GM19324 (cell line): ENCODE measurements around the gene WDR7.
A peak's percentile ranks its signal among the peaks of the same experiment; 100 is the strongest.

Source experiments
- ATAC-seq: cut with Tn5 transposase; IDR thresholded peaks from one replicate; pipeline ENCODE4 v1.9.1; 2021; ENCODE audit warnings: mild to moderate bottlenecking, moderate library complexity; ENCODE audit not compliant: unreplicated experiment, low FRiP score

The WDR7 gene

GRCh38 chr18:56789889-56790180, 138.7 kb downstream of the WDR7 start:
- no peak for ATAC-seq

GRCh38 chr18:56795381-56795780, 144.2 kb downstream of the WDR7 start:
- no peak for ATAC-seq

- ATAC-seq = no peak
Measured at GRCh38 chr18:56799756-56800155, 148.6 kb downstream of the WDR7 start.

DNA sequence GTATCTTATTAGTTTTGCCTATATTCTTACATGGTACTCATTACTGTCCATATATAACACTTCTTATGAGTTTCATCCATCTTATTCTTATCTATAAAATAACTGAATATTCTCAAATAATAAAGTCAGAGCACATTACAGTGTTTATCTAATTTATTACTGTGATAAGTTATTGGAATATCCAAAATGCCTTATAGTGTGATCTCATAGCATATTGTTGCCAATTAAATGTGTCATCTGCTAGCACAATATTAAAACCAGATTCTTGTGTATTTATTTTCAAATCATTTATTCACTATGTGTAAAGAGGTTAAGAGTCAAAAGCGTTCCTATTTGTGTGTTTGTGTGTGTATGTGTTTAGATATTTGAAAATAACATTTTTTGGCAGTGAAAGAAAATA, 151.9 kb downstream of the WDR7 start:
- no peak for ATAC-seq

- ATAC-seq = no peak
Measured at GRCh38 chr18:56804395-56804794, 153.2 kb downstream of the WDR7 start.

- no peak for ATAC-seq
Measured at GRCh38 chr18:56807901-56808300, 156.7 kb downstream of the WDR7 start.

GRCh38 chr18:56812674-56813073, 161.5 kb downstream of the WDR7 start:
- no peak for ATAC-seq

GRCh38 chr18:56815926-56816325, 164.8 kb downstream of the WDR7 start:
- no peak for ATAC-seq

- no peak for ATAC-seq
Measured at GRCh38 chr18:56823986-56824565, 172.9 kb downstream of the WDR7 start.

DNA sequence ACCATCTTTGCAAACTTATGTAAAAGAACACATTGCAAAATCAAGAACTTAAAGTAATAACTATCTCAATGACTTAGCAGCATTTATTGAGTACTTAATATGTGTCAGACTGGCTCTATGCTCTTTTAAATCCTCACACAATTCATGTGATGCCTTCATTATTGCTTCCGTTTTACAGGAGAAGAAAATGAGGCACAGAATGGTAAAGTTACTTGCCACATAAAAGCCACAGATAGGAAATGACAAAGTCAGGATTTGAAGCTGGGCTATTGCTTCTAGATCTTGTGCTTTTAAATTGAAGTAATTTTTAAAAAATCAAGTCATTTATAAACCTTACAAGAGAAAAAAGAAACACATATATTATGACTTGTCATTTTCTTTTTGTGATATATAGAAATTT, 174.2 kb downstream of the WDR7 start:
- no peak for ATAC-seq

- no peak for ATAC-seq
Measured at GRCh38 chr18:56825878-56826277, 174.7 kb downstream of the WDR7 start.

DNA sequence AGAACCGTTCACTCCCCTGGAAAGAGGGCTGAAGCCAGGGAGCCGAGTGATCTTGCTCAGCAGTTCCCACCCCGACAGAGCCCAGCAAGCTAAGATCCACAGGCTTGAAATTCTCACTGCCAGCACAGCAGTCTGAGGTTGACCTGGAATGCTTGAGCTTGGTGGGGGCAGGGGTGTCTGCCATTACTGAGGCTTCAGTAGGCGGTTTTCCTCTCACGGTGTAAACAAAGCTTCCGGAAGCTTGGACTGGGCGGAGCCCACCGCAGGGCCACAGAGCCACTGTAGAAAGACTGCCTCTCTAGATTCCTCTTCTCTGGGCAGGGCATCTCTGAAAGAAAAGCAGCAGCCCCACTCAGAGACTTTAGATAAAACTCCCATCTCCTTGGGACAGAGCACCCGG, 180.8 kb downstream of the WDR7 start:
- ATAC-seq = no peak

DNA sequence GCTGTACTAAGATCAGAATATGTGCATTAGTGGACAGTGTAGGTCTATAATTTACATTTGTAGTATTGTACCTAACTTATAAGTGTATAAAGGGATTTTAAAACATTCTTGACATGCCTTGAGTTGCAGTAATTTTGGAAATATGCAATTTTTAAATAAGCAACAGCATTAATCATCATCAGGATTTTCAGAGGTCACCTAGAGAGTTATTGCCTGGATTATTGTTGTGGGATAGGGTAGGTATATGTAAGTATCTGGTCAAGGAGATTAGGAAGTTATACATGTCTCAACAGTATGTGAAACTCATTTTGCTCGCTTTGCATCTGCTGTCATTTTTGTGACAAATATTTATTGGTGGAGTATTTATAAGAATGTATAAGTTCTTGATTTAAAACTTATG, 184.2 kb downstream of the WDR7 start:
- ATAC-seq = no peak

GRCh38 chr18:56836173-56836572, 185.0 kb downstream of the WDR7 start:
- ATAC-seq = no peak

DNA sequence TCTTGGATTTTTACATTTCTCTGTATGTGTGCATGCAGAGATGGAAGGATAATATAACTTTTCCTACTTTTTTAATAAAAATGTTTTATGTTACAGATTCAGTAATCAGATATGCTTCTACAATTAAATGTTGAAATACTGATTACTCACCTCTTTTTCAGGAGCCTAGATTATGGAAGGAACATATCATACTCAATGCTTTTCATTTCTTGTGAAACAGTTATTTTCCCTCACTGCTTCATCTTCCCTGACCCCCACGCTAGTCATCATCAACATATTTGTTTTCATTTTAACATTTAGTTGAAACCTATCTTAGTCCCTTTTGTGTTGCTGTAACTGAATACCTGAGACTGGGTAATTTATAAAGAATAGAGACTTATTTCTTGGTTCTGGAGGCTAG, 190.7 kb downstream of the WDR7 start:
- ATAC-seq = no peak

- ATAC-seq = no peak
Measured at GRCh38 chr18:56843241-56843640, 192.1 kb downstream of the WDR7 start.

DNA sequence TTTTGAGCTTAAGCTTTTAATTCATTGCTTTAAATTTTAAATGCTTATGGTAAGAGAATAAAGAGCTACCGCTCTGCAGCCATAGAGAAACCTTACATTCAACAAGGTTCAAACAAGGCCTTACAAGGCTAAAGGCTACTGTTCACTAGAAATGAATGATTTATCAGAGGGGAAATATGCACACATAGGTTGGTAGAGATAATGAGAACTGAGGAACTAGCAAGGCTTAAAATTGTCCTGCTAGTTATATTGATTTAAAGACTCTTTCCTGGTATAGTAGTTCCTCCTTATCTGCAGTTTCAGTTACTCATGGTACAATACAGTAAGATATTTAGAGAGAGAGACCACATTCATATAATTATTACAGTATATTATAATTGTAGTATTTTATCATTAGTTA, 193.4 kb downstream of the WDR7 start:
- no peak for ATAC-seq

DNA sequence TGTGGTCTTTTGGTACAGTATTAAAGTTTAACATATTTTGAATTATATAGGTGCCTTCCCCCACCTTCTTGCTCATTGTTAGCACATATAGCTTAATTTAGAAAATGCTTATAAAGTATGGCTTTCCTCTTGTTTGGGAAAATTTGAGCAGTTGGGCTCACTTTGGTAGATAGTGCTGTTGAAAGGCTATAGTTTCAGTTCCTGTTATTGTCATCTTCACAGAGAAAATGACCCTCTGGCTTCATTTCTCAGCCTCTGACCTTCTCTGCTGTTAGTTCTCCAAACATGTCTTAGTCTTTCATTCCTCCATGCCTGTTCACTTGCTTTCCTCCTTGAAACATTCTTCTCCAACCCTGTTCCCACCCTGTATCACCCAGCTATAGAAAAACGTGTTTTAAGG, 200.6 kb downstream of the WDR7 start:
- peak; percentile 86 for ATAC-seq

DNA sequence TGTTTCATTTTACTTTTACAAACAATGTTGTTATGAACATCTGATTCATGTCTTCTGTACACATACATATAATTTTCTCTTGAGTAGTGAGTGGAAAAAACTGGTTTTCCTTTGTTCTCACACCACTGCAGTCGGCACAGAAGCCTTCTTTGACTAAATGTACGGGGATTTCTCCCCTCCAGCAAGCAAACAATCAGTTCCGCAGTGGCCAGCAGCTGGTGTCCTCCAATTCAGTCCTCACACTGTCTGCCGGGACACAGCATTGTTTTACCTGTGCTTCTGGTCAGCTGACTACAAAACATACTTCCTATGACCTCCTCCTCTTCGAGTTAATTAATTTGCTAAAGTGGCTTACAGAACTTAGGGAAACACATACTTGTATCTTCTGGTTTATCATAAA, 202.8 kb downstream of the WDR7 start:
- no peak for ATAC-seq

GRCh38 chr18:56861244-56861643, 210.1 kb downstream of the WDR7 start:
- no peak for ATAC-seq

- peak; percentile 59 for ATAC-seq
Measured at GRCh38 chr18:56869189-56869777, 218.1 kb downstream of the WDR7 start.

GRCh38 chr18:56870982-56871381, 219.8 kb downstream of the WDR7 start:
- no peak for ATAC-seq

DNA sequence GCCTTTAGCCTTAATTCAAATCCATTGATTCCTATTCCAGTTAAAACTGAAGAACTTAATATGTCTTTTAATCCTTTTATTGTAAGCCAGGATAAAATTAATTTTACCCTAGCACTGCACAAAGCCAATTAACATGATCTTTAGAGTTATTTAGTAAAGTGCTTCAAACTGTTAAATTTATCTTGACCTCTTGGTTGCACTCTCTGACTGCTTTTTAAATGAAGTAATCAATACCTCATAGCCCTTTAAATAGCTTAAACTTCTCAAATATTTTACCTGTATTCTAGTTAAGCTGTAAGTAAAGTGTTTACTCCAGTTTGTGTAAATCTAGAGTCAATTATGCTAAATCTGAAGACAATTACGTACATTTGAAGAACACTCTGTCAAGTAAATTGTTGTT, 221.0 kb downstream of the WDR7 start:
- ATAC-seq = no peak
